Choroid plexus epithelial cell (primary cell): ENCODE results near the gene SND1.

Experiments
- DNase-seq: peaks from one replicate; pipeline ENCODE4 v3.0.0-alpha.2; 2010; ENCODE audit warnings: low read depth
- H3K4me3 ChIP-seq: 2 replicates; pipeline ENCODE4 v1.5.1; 2011; ENCODE audit warnings: low read depth, mild to moderate bottlenecking, control low read depth, low read length, moderate library complexity
- TF ChIP-seq, protein P1 (sequence below): conservative IDR thresholded peaks from 2 replicates; pipeline ENCODE4 v1.5.1; 2011; ENCODE audit warnings: low read depth, mild to moderate bottlenecking, control low read depth, inconsistent platforms, low read length, moderate library complexity

Gene SND1

DNA sequence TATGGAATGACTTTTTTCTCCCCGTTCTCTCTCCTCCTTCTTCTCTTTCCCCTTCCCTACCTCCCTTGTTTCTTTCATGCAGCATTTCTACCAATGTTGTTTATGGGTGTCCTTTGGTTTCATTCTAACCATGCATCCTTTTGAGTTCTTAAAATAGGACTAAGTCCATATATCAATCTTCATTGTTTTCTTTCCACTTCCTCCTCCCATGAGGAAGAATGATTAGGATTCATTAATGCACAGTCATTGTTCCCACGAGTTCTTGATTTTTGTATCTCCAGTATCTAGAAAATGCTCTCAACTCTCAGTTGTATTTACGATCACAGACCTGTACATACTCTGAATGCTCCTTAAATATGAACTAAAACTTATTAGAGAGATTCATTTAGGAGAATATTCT lies 226.0 kb downstream of the SND1 start:
- DNase-seq, result no peak
- H3K4me3 ChIP-seq, result no peak overlapping the region
- TF ChIP-seq, protein P1, sequence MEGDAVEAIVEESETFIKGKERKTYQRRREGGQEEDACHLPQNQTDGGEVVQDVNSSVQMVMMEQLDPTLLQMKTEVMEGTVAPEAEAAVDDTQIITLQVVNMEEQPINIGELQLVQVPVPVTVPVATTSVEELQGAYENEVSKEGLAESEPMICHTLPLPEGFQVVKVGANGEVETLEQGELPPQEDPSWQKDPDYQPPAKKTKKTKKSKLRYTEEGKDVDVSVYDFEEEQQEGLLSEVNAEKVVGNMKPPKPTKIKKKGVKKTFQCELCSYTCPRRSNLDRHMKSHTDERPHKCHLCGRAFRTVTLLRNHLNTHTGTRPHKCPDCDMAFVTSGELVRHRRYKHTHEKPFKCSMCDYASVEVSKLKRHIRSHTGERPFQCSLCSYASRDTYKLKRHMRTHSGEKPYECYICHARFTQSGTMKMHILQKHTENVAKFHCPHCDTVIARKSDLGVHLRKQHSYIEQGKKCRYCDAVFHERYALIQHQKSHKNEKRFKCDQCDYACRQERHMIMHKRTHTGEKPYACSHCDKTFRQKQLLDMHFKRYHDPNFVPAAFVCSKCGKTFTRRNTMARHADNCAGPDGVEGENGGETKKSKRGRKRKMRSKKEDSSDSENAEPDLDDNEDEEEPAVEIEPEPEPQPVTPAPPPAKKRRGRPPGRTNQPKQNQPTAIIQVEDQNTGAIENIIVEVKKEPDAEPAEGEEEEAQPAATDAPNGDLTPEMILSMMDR, result no peak

DNA sequence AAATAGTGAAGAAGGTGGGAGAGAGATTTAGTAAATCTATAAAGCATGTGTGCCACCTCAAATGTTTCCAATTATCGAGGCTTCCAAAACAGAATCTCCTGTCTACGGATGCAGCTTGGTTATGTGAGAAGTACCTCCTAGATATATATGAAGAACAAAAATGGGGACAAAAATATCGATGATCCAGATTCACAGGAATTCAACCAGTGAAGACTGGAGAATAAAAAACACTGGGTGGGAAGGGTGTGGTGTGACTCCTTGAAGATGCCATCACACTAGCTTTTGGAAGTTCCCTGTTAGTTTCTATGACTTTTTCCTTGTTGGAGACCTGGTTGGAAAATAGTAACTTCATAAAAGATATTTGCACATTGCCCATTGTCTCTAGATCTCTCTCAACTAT lies 226.8 kb downstream of the SND1 start:
- TF ChIP-seq, protein P1, result no peak
- DNase-seq, result no peak
- no peak overlapping the region for H3K4me3 ChIP-seq

- peak; percentile 35 for DNase-seq
- TF ChIP-seq, protein P1, result no peak
- no peak overlapping the region for H3K4me3 ChIP-seq
These were observed 227.4 kb downstream of the SND1 start for GRCh38 chr7:127879436-127879835.

- H3K4me3 ChIP-seq, result no peak overlapping the region
- TF ChIP-seq, protein P1, result no peak
- DNase-seq, result no peak
These were observed 227.9 kb downstream of the SND1 start for GRCh38 chr7:127879942-127880341.

DNA sequence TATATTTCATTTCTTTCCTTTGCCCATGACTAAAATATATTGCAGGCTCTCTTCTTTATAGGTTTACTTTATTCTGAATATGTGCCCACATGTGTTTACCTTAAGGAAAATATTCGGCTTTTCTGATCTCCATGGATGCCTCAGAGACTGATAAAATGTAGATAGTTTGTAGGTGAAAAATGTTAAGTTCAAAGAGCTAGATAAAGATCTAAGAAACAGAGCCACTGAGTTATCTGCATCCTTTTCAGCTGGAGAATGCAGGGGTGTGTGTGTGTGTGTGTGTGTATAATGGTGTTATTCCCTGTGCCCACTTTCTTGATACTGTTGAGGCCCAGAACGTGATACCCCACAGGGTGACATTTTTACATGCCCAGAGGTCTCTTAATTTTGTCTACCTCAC lies 228.5 kb downstream of the SND1 start:
- no peak overlapping the region for H3K4me3 ChIP-seq
- TF ChIP-seq, protein P1, result no peak
- no peak for DNase-seq

DNA sequence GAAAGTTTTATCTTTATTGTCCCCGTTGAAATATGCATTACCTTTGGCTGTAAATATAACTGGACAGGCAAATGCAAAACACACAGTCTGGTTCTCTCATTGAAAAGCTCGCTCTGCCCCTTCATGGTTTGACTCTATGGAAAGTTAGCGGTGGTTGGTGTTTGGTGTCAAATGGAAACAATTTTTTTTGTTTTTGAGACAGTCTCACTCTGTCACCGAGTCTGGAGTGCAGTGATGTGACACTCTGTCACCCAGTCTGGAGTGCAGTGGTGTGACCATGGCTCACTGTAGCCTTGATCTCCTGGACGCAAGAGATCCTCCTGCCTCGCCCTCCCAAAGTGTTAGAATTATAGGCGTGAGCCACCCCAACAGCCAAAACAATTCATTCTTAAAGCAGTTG lies 229.6 kb downstream of the SND1 start:
- no peak for DNase-seq
- TF ChIP-seq, protein P1, result no peak
- H3K4me3 ChIP-seq, result no peak overlapping the region

GRCh38 chr7:127882313-127882920 lies 230.4 kb downstream of the SND1 start:
- H3K4me3 ChIP-seq, result no peak overlapping the region
- TF ChIP-seq, protein P1, result no peak
- DNase-seq, result no peak
